SIG-M5 treated with dmso at 0.1 percent for 504 hours (cell line): ENCODE data around the gene TMEM238L.

Experiments used
- DNase-seq: peaks from one replicate; lab custom pipeline; 2025; ENCODE audit not compliant: unreplicated experiment; lab: John Stamatoyannopoulos, UW

The TMEM238L gene

GRCh38 chr17:10775740-10776356 lies 28.1 kb downstream of the TMEM238L start:
- DNase-seq, result no peak

- DNase-seq, result no peak
Measured at GRCh38 chr17:10775058-10775457, 28.8 kb downstream of the TMEM238L start.

GRCh38 chr17:10773391-10773790 lies 30.5 kb downstream of the TMEM238L start:
- DNase-seq, result no peak

- DNase-seq, result peak; percentile 32
Measured at GRCh38 chr17:10772425-10773380, 31.2 kb downstream of the TMEM238L start.

GRCh38 chr17:10771148-10771547 lies 32.8 kb downstream of the TMEM238L start:
- peak; percentile 18 for DNase-seq

GRCh38 chr17:10769840-10770239 lies 34.1 kb downstream of the TMEM238L start:
- no peak for DNase-seq

GRCh38 chr17:10768750-10769251 lies 35.1 kb downstream of the TMEM238L start:
- DNase-seq, result no peak

- DNase-seq, result no peak
Measured at GRCh38 chr17:10767232-10767631, 36.7 kb downstream of the TMEM238L start.

GRCh38 chr17:10762037-10762436 lies 41.9 kb downstream of the TMEM238L start:
- DNase-seq, result no peak

GRCh38 chr17:10761281-10761680 lies 42.6 kb downstream of the TMEM238L start:
- DNase-seq, result no peak

GRCh38 chr17:10758062-10758461 lies 45.8 kb downstream of the TMEM238L start:
- DNase-seq, result no peak

GRCh38 chr17:10757647-10758046 lies 46.3 kb downstream of the TMEM238L start:
- DNase-seq, result no peak

- peak; percentile 3 for DNase-seq
Measured at GRCh38 chr17:10757067-10757466, 46.8 kb downstream of the TMEM238L start.

GRCh38 chr17:10756619-10757018 lies 47.3 kb downstream of the TMEM238L start:
- peak; percentile 1 for DNase-seq

GRCh38 chr17:10756185-10756584 lies 47.7 kb downstream of the TMEM238L start:
- DNase-seq, result no peak

- no peak for DNase-seq
Measured at GRCh38 chr17:10755592-10756127, 48.2 kb downstream of the TMEM238L start.

- no peak for DNase-seq
Measured at GRCh38 chr17:10754861-10755591, 48.9 kb downstream of the TMEM238L start.

- DNase-seq, result peak; percentile 13
Measured at GRCh38 chr17:10754109-10754508, 49.8 kb downstream of the TMEM238L start.

- DNase-seq, result no peak
Measured at GRCh38 chr17:10752696-10753095, 51.2 kb downstream of the TMEM238L start.

GRCh38 chr17:10751563-10751962 lies 52.3 kb downstream of the TMEM238L start:
- DNase-seq, result no peak

GRCh38 chr17:10750210-10750609 lies 53.7 kb downstream of the TMEM238L start:
- no peak for DNase-seq
